GM21717 (cell line): ENCODE measurements around the gene TYK2.
"Not testable (repeated sequence)": the region's sequence is repeated elsewhere in the genome, so short reads cannot be mapped to it uniquely, and the experiment has no call there.

ENCODE experiments used
- ATAC-seq: cut with Tn5 transposase; IDR thresholded peaks from one replicate; pipeline ENCODE4 v1.9.1; 2021; ENCODE audit warnings: mild to moderate bottlenecking, moderate library complexity; ENCODE audit not compliant: unreplicated experiment

The TYK2 gene

DNA sequence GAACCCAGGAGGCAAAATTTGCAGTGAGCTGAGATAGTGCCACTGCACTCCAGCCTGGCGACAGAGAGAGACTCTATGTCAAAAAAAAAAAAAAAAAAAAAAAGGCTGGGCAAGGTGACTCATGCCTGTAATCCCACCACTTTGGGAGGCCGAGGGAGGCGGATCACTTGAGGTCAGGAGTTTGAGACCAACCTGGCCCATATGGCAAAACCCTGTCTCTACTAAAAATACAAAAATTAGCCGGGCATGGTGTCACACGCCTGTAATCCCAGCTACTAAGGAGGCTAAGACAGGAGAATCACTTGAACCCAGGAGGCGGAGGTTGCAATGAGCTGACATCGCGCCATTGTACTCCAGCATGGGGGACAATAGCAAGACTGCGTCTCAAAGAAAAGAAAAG, 43.6 kb downstream of the TYK2 start:
- not testable (repeated sequence) for ATAC-seq

GRCh38 chr19:10335352-10335985, 44.9 kb downstream of the TYK2 start:
- ATAC-seq, result no peak

DNA sequence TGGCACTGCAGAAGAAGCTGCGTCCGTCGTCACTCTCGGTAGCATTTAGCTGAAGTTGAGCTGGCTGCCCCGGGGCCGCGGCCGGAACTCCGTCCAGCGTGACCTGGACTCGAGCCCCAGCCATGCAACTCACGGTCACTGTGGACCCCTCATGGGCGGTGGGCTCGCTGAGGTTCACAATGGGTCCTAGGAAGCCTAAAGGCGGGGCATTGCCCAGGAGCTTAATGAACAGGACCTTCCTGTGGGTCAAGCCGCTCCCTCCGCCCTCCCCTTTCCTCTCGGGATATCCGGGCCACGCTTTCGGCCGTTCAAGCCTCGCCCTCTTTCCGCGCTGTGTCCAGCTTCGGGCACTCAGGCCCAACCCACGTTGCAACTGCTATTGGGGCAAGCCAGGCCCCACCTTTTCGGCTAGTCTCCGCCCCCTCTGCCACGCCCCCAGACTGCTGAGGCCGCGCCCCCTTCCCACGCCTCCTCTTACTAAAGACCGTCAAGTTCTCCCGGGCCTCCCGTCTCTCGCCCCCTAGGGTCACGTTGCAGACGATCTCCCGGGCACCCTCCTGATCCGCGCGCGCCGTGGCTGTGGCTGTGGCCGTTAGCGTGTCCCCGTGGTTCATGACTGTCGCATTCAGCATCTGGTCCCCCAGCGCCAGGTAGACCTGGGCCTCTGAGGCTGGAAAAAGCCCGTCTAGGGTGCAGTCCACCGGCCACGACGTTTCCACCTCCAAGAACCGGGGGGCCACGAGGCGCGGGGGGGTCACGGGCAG, 45.6 kb downstream of the TYK2 start:
- no peak for ATAC-seq

- no peak for ATAC-seq
These were observed 46.4 kb downstream of the TYK2 start for GRCh38 chr19:10333758-10334587.

GRCh38 chr19:10332965-10333757, 47.2 kb downstream of the TYK2 start, which contains the start of gene RAVER1:
TSS of gene RAVER1 (minus strand) at chr19:10333529. CDS start at chr19:10333507, 22 bp downstream.
- peak; percentile 69 for ATAC-seq

GRCh38 chr19:10332158-10332964, 48.0 kb downstream of the TYK2 start:
- peak; percentile 10 for ATAC-seq

GRCh38 chr19:10329555-10329954, 50.8 kb downstream of the TYK2 start:
- no peak for ATAC-seq

DNA sequence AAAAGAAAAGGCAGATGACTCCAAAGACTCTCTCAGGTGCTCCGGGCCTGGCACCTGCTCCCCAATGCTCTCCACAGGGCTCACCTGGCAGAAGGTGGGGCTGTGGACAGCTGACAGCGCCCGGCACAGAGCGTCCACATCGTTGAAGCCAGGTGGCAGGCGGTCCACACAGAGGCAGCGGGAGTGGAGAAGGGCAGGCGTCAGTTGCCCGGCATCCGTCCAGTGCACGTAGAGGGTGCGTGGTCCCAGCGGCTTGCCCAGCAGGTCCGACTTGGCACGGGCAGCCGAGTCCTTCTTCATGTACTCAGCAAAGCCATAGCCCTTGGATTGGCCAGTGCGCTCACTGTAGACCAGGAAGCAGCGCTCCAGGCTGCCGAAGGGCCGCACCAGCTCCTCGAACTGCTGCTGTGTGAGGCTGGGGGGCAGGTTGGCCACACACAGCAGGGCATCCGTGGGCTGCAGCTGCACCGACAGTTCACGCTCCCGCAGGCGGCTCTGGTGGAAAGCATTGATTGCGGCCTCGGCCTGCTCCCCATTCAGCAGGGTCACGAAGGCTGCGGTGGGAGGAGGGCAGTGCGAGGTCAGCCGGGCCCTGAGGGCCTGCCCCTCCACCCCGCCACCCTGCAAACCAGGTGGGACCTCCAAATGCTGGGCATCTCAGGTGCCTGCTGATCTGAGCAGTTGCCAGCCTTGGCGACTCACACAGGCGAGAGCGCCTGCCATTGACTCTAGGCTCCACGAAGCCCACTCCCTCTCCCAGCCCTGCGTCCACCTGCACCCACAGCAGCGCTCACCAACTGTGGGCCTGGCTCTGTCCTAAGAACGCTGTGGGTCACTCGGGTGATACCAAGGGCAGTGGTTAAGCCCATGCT, 51.6 kb downstream of the TYK2 start:
- no peak for ATAC-seq

- ATAC-seq, result no peak
These were observed 52.6 kb downstream of the TYK2 start for GRCh38 chr19:10327793-10328192.

GRCh38 chr19:10325732-10326131, 54.6 kb downstream of the TYK2 start:
- no peak for ATAC-seq

GRCh38 chr19:10321874-10322835, 58.2 kb downstream of the TYK2 start:
- ATAC-seq, result no peak

- ATAC-seq, result no peak
These were observed 59.0 kb downstream of the TYK2 start for GRCh38 chr19:10321417-10321797.

DNA sequence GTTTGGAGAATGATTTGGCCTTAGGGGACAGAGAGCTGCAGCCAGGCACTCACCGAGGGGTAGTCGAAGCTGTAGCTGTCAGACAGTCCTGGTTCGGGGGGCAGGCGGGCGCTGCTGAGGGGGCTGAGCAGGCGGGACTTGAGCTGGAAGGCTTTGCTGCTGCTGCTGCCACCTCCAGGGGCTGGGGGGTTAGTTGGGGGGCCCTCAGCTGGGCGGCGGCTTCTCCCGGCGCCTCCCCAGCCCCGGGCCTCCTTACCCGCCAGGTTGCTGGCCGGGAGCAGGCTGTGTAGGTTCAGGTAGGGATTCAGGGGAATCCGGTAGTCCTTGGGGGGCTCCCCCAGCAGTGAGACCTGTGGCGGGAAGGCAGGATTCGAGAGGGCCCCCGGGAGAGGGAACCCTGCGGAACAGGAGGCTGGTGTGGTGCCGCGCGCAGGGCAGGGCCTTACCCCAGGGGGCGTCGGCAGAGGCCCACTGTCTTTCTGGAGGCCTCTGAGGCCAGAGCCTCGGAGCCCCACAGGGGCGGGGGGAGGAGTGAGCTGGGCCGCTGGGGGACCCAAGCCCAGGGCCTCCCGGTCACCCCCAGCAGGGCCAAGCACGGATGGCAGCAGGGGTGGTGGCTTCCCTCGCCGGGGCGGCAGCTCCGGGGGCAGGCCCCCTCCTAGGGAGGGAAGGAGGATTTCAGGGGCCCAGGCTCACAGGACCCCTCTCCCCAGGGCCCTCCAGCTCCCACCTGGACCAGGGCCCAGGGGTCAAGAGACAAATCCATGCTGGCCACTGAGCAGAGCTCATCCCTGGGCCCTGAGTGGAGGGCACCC, 59.6 kb downstream of the TYK2 start:
- ATAC-seq, result no peak

DNA sequence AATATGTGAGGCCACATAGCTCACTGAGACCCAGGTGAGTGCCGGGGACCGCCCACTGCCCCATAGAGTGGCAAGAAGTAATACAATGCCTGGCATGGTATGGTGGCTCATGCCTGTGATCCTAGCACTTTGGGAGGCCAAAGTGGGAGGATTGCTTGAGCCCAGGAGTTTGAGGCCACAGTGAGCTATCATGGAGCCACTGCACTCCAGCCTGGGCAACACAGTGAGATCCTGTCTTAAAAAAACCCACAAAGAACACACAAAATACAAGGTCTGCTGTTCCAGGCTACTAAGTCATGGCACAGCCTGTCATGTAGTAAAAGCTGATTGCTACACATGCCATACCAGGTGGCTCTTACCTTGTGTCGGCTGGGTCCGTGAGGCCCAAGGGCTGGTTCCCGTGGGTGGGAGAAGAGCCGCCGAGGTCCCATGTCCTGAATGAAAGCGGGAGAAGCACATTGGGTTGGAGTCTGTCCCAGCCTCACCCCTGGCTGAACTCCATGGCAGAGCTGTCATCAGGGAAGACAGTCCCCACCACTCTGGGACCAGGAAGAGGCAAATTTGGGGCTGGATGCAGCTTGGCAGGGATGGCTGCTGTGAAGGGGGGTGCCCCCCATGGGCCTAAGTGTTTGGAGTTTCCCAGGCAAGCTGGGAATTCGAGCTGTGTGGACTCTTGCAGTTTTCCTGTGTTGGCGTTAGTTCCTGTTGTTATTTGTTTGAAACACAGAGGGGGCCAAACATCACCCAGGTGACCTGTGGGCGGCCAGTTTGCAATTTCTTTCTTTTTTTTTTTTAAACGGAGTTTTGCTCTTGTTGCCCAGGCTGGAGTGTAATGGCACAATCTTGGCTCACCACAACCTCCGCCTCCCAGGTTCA, 61.3 kb downstream of the TYK2 start:
- no peak for ATAC-seq

DNA sequence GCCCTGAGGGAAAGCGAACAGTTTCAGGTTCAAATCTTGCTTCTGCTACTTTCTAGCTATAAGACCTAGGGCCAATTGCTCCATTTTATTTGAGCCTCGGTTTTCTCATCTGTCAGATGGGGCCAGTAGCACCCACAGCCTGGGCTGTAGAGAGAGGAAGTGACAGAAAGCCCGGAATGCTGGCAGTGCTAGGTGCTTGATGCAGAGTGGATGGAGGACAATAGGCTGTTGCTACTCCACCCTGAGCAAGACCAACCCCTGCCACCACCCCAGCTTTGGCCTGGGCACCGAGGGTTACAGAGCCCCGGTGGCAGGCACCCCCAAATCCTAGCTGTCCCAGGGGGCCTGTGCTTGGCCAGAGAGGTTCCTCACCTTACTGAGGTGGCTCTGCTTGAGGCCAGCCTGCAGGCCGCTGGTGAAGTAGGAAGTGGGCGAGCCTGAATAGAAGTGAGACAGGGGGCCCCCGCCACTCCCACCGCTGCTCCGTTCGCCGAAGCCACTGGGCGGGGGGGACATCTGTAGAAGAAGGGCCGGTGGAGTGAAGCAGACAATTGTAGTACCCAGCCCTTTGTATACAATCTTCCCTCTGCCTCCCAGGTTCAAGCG, 62.4 kb downstream of the TYK2 start:
- no peak for ATAC-seq
